CD4-positive, alpha-beta T cell treated with Interleukin-2 at 100 ng/mL for 4 hours (primary cell): ENCODE data around the gene PGK1.
"Not testable (repeated sequence)": the region's sequence is repeated elsewhere in the genome, so short reads cannot be mapped to it uniquely, and the experiment has no call there.

ENCODE experiments used
- DNase-seq: peaks from one replicate; pipeline ENCODE4 v3.0.0-alpha.2; 2020; ENCODE audit warnings: low spot score

PGK1 gene

GRCh38 chrX:78103623-78104446, at the start of gene PGK1:
Gene PGK1, plus strand, starts transcription at chrX:78104248. Its CDS starts 93 bp downstream, at chrX:78104341.
- peak; percentile 95 for DNase-seq

GRCh38 chrX:78063687-78064086, 40.4 kb upstream of the PGK1 start:
- no peak for DNase-seq

GRCh38 chrX:78064152-78064551, 39.9 kb upstream of the PGK1 start:
- DNase-seq: no peak

GRCh38 chrX:78064698-78065601, 39.1 kb upstream of the PGK1 start:
- not testable (repeated sequence) for DNase-seq

GRCh38 chrX:78066110-78066509, 37.9 kb upstream of the PGK1 start:
- DNase-seq: no peak

GRCh38 chrX:78071331-78071730, 32.7 kb upstream of the PGK1 start:
- no peak for DNase-seq

- peak; percentile 28 for DNase-seq
Measured at GRCh38 chrX:78073147-78074077, 30.6 kb upstream of the PGK1 start.

- DNase-seq: no peak
Measured at GRCh38 chrX:78074088-78074487, 30.0 kb upstream of the PGK1 start.

- DNase-seq: no peak
Measured at GRCh38 chrX:78075787-78076389, 28.2 kb upstream of the PGK1 start.

- not testable (repeated sequence) for DNase-seq
Measured at GRCh38 chrX:78081413-78081812, 22.6 kb upstream of the PGK1 start.

- no peak for DNase-seq
Measured at GRCh38 chrX:78092296-78092695, 11.8 kb upstream of the PGK1 start.

- no peak for DNase-seq
Measured at GRCh38 chrX:78098108-78098507, 5.9 kb upstream of the PGK1 start.

GRCh38 chrX:78102091-78102490, 2.0 kb upstream of the PGK1 start:
- no peak for DNase-seq

GRCh38 chrX:78103001-78103622, 936 bp upstream of the PGK1 start:
- DNase-seq: no peak

GRCh38 chrX:78104447-78105176, 564 bp downstream of the PGK1 start:
- peak; percentile 32 for DNase-seq

GRCh38 chrX:78105944-78106650, 2.0 kb downstream of the PGK1 start:
- peak; percentile 36 for DNase-seq

- no peak for DNase-seq
Measured at GRCh38 chrX:78106651-78106986, 2.6 kb downstream of the PGK1 start.

- DNase-seq: peak; percentile 60
Measured at GRCh38 chrX:78109458-78109857, 5.4 kb downstream of the PGK1 start.

GRCh38 chrX:78111140-78111931, 7.3 kb downstream of the PGK1 start:
- DNase-seq: no peak
